GM18511 (cell line): ENCODE results near the gene GOLGA3.
A peak's percentile ranks its signal among the peaks of the same experiment; 100 is the strongest.
"Not testable (repeated sequence)": the region's sequence is repeated elsewhere in the genome, so short reads cannot be mapped to it uniquely, and the experiment has no call there.

Source experiments
- ATAC-seq: cut with Tn5 transposase; IDR thresholded peaks from one replicate; pipeline ENCODE4 v1.9.1; 2021; ENCODE audit warnings: mild to moderate bottlenecking, moderate library complexity; ENCODE audit not compliant: unreplicated experiment

Gene GOLGA3, protein sequence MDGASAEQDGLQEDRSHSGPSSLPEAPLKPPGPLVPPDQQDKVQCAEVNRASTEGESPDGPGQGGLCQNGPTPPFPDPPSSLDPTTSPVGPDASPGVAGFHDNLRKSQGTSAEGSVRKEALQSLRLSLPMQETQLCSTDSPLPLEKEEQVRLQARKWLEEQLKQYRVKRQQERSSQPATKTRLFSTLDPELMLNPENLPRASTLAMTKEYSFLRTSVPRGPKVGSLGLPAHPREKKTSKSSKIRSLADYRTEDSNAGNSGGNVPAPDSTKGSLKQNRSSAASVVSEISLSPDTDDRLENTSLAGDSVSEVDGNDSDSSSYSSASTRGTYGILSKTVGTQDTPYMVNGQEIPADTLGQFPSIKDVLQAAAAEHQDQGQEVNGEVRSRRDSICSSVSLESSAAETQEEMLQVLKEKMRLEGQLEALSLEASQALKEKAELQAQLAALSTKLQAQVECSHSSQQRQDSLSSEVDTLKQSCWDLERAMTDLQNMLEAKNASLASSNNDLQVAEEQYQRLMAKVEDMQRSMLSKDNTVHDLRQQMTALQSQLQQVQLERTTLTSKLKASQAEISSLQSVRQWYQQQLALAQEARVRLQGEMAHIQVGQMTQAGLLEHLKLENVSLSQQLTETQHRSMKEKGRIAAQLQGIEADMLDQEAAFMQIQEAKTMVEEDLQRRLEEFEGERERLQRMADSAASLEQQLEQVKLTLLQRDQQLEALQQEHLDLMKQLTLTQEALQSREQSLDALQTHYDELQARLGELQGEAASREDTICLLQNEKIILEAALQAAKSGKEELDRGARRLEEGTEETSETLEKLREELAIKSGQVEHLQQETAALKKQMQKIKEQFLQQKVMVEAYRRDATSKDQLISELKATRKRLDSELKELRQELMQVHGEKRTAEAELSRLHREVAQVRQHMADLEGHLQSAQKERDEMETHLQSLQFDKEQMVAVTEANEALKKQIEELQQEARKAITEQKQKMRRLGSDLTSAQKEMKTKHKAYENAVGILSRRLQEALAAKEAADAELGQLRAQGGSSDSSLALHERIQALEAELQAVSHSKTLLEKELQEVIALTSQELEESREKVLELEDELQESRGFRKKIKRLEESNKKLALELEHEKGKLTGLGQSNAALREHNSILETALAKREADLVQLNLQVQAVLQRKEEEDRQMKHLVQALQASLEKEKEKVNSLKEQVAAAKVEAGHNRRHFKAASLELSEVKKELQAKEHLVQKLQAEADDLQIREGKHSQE (N-terminal part only)

DNA sequence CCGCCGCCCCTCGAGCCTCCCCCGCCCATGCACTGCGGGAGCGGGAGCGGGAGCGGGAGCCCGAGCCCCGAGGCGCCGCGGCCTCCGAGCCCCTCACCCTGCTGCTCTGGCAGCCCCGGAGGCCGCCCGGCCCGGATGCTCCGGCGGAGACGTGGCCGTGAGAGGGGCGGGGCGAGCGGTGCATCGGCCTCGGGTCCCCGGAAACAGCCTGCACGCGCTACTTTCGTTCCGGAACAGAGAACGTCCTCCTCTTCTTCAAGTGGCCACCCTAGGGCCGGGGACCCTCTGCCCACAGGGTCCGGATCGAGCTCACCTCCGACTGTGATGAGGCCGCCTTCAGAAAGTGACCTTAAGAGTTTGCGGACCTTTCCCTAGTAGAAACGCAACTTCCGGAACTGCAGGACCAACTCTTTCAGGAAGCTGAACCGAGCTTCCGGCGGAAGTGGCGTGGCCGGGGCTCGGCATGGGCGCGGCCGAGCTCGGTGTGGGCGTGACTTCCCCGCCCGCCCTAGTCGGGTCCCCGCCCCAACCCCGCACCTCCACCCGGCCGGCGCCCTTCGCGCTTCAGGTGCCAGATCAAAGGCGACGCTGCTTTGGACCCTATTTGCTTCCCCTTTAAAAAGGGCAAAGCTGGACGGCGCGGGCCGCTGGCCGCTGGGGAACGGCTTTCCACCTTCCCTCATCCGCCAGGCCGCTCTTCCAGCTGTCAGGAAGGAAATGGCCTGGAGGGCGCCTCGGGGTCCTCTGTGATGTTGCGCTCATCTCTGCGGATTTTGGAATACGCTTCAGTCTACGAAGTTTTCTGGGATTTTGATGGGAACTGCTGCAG lies at the start of gene GOLGA3:
Gene GOLGA3, minus strand, starts transcription at position 164 of the 829 bp plus-strand sequence. CDS start 6,741 bp downstream, outside the sequence.
- peak; percentile 95 for ATAC-seq

DNA sequence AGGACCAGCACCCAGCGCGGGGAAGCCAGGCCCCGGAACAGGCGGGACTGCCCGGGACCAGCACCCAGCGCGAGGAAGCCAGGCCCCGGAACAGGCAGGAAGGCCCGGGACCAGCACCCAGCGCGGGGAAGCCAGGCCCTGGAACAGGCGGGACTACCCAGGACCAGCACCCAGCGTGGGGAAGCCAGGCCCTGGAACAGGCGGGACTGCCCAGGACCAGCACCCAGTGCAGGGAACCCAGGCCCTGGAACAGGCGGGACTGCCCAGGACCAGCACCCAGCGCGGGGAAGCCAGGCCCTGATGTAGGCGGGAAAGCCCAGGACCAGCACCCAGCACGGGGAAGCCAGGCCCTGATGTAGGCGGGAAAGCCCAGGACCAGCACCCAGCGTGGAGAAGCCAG lies 46.0 kb upstream of the GOLGA3 start:
- ATAC-seq, result not testable (repeated sequence)

DNA sequence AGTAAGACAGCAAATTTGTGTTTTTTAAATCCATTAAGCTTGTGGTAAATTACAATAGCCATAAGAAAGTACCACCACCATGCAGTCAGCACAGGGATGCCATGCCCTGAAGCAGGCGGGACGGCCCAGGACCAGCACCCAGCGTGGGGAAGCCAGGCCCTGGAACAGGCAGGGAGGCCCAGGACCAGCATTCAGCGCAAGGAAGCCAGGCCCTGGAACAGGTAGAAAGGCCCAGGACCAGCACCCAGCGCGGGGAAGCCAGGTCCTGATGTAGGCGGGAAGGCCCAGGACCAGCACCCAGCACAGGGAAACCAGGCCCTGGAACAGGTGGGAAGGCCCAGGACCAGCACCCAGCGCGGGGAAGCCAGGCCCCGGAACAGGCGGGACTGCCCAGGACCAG lies 45.5 kb upstream of the GOLGA3 start:
- no peak for ATAC-seq

DNA sequence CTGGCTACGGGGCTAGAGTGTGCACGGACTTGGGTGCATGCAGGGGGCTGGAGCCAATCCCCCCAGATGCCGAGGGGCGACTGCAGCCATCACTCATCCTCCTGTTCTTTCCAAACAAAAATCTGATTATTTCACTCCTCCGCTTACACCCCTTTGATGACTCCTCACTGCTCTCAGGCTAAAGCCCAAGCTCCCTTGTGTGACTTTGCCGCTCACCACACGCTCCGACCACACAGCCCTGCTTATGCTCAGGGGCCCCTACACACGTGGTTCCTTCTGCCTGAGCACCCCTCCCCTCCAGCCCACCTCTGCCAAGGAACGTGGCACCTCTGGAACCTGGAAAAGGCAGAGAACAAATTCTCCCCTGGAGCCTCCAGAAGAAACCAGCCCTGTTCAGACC lies 45.1 kb upstream of the GOLGA3 start:
- ATAC-seq, result no peak

DNA sequence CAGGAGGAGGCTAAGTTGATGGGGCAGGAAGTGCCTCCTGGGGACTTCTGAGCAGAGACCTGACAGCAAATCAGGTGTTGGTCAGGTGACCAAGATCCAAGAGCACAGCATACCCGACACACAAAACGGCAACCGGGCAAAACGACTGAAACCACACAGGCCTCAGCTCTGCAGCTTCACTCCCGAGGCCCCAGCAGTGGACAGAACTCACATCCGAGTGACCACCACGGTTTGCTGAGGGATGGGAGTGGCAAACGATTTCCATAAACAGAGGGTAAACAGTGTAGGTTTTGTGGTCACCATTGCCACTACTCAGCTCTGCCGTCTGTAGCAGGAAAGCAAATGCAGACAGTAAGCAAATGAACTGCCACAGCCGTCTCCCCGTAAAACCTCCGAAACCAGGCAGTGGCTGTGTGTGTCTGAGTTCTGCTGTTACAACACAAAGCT lies 44.3 kb upstream of the GOLGA3 start:
- no peak for ATAC-seq

DNA sequence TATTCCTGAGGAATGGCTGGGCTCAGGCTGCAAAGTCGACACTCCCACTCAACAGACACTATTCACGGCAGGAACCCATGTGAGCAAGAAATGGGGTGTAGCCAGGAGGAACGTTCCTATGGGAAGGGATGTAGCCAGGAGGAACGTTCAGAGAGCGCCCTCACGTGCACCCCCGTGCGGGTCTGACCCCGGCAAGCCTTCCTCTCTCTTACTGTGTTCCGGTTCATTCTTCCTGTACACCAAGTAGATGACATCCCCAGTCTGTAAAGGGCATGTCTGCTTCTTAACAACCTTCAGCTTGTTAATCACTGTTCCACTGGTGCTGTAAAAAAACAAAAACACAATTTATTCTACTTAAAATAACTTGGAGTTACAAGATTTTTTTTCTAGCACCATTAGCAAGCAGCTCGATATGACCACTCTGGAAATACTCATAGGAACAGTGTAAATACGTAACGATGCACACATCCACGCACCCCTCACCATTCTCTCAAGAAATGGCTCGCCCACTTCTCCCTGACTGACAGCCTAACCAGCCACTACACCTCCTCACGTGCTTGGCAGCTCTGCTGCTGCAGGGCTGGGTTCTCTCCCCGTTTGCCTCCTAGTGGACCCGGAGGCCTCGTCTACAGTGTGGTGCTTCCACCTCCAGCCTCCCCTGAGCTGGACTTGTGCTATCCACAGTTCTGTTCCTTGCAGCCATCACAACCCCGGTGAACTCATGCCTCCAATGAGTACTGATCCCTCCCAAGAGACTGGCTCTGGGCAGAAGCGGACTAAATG lies 43.6 kb upstream of the GOLGA3 start:
- no peak for ATAC-seq

DNA sequence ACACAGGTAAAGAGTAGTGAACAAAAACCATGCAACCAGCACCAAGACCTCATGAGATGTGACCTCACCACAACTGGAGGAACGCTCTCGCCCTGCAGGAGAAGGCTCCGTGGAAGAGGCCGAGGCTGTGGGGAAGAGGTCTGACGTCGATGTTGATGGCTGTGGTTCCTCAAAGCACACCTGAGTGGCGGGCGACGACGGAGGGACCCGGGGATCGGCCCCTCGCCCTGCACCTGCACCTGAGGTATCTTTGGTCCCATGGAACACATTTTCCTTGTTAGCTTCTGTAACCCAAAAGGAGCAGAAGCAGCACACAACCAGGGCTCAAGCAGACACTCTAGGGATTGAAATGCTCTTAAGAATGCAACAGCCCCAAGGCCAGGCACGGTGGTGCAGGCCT lies 40.9 kb upstream of the GOLGA3 start:
- no peak for ATAC-seq

DNA sequence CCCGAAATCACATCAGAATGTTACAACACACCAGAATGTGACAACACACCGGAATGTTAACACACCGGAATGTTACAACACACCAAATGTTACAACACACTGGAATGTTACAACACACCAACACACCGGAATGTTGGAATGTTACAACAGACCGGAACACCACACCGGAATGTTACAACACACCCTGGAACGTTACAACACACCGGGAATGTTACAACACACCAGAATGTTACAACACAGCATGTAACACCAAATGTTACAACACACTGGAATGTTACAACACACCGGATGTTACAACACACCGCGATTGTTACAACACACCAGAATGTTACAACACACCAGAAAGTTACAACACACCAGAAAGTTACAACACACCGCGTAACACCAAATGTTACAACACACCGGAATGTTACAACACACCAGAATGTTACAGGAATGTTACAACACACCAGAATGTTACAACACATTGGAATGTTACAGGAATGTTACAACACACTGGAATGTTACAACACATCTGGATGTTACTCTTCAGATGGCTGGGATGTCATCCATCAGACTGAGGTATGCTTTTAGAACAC lies 37.7 kb upstream of the GOLGA3 start:
- no peak for ATAC-seq

DNA sequence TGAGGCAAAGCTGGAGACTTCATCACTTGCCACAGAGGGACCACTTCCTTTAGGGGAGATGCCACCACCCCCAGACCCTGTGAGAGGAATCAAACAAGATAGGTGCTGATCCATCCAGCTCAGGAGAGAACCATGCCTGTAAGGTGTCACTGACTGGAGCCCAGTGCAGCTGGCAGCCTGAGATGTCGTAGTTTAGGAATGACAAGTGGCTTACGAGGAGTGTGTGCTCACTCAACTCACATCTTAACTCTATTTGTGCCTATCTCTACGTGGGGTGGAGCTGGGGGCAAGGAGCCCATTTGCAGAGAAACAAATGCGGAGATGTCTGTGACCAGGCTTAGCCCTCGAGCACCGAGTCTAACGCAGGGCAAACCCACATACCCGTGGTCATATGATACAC lies 32.9 kb upstream of the GOLGA3 start:
- no peak for ATAC-seq

DNA sequence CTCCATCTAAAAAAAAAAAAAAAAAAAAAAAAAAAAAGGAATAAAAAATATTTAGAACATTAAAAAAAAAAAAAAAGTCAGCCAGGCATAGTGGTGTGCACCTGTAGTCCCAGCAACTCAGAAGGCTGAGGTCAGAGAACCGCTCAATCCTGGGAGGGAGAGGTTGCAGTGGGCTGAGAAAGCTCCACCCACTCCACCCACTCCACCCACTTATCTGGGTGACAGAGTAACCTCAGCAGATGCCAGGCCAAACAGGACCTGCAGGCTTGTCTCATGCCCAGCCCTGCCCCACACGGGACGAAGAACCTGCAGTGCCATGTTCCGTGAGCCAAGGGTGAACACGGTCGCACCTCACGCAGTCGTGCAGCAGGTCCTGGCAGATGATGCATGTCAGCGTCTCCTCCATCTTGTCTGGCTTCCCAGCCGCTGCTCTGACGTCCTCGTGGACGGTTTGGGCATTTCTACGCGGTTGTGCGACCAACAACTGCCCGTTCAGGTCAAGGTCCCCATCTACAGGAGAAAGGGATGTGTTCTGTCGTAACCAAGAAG lies 30.1 kb upstream of the GOLGA3 start:
- ATAC-seq, result no peak

DNA sequence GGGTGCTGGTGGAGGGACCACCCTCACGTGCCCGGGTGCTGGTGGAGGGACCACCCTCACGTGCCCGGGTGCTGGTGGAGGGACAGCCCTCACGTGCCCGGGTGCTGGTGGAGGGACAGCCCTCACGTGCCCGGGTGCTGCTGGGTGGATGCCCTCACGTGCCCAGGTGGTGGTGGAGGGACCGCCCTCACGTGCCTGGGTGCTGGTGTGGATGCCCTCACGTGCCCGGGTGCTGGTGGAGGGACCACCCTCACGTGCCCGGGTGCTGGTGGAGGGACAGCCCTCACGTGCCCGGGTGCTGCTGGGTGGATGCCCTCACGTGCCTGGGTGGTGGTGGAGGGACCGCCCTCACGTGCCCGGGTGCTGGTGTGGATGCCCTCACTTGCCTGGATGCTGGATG lies 28.4 kb upstream of the GOLGA3 start:
- not testable (repeated sequence) for ATAC-seq

DNA sequence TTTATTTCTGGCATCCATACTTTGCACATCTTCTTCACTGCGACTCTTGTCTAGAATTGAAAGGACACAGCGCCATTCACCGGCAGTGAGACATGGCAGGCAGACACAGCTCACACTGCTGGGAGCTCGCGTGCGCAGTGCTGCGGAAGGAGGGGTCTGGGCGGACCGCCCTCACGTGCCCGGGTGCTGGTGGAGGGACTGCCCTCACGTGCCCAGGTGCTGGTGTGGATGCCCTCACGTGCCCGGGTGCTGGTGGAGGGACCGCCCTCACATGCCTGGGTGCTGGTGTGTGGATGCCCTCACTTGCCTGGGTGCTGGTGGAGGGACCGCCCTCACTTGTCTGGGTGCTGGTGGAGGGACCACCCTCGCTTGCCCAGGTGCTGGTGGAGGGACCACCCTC lies 27.9 kb upstream of the GOLGA3 start:
- ATAC-seq, result no peak

DNA sequence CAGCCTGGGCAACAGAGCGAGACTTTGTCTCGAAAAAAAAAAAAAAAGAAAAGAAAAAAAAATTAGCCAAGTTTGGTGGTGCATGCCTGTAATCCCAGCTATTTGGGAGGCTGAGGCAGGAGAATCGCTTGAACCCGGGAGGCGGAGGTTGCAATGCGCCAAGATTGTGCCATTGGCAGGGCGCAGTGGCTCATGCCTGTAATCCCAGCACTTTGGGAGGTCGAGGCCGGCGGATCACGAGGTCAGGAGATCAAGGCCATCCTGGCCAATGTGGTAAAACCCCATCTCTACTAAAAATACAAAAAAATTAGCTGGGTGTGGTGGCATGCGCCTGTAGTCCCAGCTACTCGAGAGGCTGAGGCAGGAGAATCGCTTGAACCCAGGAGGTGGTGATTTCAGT lies 26.5 kb upstream of the GOLGA3 start:
- ATAC-seq, result not testable (repeated sequence)

DNA sequence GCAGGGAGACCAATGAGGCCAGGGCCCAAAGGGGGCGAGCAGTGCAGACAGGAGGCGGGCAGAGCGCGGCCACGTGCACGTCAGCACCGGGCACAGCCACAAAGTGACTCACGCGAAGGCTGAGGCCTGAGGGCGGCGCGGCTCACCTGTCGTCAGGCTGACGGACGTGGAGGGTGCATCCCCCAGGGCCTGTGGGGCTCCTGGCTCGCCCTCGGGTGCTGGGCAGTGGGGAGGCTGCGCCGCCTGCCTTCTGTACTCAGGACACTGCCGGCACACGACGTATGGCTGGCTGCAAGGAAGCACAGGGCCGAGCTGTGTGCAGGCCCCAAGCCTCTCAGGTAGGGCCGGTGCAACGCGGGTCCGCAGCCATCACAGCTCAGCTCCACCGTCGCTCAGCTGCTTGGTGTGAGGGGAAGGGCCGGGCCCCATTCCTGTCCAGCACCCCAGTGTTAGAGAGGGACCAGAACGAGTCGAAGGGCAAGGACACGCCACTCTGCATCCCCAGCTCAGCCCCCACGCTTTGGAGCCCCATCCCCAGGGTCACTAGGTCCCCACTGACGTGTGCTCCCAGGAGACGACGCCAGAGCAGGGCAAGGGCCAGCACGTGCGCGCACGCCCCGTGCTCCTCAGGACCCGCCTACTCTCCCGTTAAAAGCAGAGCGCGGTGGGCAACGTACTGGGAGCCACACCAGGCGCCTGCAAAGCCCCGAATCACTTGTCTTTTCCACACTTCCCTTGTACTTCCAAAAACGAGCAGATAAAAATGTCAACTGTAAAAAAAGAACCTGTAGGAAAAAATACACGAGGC lies 24.8 kb upstream of the GOLGA3 start:
- no peak for ATAC-seq

DNA sequence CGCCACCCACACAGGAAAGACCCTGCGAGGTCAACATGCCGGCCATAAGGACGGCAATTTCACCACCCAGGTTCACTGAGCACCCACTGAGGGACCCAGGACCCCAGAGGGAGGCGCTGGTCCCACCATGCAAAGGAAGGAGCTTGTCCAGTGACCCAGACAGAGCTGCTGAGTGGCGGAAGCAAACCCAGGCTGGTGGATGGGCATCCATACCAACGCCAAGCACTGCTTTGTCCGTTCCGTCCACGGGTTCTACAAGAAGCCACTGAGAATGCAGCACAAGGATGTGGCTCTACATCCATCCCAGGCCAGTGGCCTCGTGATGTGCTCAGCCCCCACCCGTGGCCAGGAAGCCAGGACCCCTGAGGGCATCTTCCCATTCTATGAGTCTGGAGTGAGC lies 23.8 kb upstream of the GOLGA3 start:
- ATAC-seq, result no peak

DNA sequence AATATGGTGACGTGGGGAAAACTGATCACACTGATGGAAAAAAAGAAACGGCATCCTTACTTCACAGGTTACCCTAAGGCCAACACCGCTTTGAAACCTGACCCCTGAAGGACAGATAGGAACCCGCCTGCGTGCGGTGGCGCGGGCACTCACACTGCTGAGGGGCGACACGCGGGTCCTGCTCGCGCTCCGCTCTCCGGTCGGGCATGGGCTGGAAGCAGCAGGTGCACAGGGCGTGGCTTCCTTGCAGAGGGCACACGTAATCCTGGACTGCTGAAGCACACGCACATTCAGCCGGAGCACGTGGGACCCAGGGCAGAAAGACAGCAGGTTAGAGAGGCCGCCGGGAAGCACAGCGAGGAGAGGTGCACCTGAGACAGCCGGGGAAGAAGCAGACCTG lies 22.8 kb upstream of the GOLGA3 start:
- no peak for ATAC-seq

DNA sequence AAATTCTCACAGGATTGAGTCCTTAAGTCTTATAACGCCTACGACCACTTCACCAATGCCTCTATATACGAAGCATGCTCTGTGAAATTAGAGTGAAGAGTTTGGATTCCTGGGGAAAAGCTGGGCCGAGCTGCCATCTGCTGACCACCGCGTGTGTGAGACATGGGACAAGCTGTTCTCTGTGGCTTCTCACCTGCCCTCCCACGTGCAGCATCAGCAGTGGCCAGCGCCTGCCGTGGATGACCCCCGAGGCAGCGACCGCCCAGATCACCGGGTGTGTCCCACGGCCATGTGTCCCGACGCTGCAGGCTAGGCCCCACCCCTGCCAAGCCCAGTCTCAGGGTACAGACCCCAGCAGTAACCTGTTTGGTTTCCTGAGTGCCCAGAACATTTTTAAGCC lies 21.6 kb upstream of the GOLGA3 start:
- no peak for ATAC-seq

DNA sequence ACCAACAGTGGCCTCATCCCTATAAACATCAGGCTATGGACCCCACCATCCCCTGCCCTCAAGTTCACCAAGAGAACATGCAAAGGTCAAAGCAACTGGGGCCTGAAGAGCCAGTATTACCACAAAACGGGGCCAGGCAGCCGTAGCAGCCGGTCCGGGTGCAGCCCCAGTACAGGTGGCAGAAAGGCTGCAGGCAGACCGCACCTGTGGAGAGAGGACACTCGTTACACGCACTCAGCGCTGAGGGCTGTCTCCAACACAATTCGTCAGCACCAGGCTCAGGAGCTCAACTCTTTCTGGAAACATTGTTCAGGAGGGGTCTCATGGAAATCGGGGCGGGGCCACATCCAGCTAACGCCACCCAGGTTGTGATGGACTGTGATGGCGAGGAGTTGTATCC lies 19.9 kb upstream of the GOLGA3 start:
- no peak for ATAC-seq
